Measurements from ENCODE around the gene RNF227. TPM values are rescaled to one million over a fixed set of nuclear protein-coding genes. Genes with fewer than 3 reads are reported as not detected.

RNF227 gene
- total and polyA plus RNA-seq, 2 experiments from 2014 or later = 0.42 to 1.4 TPM

DNA sequence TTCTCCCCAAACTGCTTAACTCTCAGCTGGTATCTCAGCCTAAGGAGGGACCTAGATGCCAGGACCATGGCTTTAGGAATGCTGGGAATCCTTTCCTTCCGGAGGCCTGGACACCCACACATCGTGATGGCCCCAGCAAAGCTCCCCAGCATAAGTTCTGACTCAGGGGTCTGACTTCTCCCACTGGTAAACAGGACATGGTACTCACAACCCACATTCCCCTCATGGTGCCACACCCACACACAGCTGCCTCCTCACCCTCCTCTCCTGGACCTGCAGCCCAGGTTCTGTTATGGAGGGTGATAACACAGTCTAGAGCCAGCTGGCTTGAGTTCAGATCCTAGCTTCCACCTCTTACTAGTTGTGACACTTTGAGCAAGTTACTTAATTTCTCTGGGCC lies 719 bp upstream of the RNF227 start (continued):
- TF ChIP-seq, protein P1, sequence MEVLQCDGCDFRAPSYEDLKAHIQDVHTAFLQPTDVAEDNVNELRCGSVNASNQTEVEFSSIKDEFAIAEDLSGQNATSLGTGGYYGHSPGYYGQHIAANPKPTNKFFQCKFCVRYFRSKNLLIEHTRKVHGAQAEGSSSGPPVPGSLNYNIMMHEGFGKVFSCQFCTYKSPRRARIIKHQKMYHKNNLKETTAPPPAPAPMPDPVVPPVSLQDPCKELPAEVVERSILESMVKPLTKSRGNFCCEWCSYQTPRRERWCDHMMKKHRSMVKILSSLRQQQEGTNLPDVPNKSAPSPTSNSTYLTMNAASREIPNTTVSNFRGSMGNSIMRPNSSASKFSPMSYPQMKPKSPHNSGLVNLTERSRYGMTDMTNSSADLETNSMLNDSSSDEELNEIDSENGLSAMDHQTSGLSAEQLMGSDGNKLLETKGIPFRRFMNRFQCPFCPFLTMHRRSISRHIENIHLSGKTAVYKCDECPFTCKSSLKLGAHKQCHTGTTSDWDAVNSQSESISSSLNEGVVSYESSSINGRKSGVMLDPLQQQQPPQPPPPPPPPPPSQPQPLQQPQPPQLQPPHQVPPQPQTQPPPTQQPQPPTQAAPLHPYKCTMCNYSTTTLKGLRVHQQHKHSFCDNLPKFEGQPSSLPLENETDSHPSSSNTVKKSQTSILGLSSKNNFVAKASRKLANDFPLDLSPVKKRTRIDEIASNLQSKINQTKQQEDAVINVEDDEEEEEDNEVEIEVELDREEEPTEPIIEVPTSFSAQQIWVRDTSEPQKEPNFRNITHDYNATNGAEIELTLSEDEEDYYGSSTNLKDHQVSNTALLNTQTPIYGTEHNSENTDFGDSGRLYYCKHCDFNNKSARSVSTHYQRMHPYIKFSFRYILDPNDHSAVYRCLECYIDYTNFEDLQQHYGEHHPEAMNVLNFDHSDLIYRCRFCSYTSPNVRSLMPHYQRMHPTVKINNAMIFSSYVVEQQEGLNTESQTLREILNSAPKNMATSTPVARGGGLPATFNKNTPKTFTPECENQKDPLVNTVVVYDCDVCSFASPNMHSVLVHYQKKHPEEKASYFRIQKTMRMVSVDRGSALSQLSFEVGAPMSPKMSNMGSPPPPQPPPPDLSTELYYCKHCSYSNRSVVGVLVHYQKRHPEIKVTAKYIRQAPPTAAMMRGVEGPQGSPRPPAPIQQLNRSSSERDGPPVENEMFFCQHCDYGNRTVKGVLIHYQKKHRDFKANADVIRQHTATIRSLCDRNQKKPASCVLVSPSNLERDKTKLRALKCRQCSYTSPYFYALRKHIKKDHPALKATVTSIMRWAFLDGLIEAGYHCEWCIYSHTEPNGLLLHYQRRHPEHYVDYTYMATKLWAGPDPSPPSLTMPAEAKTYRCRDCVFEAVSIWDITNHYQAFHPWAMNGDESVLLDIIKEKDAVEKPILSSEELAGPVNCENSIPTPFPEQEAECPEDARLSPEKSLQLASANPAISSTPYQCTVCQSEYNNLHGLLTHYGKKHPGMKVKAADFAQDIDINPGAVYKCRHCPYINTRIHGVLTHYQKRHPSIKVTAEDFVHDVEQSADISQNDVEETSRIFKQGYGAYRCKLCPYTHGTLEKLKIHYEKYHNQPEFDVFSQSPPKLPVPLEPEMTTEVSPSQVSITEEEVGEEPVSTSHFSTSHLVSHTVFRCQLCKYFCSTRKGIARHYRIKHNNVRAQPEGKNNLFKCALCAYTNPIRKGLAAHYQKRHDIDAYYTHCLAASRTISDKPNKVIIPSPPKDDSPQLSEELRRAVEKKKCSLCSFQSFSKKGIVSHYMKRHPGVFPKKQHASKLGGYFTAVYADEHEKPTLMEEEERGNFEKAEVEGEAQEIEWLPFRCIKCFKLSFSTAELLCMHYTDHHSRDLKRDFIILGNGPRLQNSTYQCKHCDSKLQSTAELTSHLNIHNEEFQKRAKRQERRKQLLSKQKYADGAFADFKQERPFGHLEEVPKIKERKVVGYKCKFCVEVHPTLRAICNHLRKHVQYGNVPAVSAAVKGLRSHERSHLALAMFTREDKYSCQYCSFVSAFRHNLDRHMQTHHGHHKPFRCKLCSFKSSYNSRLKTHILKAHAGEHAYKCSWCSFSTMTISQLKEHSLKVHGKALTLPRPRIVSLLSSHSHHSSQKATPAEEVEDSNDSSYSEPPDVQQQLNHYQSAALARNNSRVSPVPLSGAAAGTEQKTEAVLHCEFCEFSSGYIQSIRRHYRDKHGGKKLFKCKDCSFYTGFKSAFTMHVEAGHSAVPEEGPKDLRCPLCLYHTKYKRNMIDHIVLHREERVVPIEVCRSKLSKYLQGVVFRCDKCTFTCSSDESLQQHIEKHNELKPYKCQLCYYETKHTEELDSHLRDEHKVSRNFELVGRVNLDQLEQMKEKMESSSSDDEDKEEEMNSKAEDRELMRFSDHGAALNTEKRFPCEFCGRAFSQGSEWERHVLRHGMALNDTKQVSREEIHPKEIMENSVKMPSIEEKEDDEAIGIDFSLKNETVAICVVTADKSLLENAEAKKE (CRISPR knock-in tag; IDR thresholded peaks at IDR 0.05) = no peak
- TF ChIP-seq EZH2 (IDR thresholded peaks at IDR 0.05; ENCODE audit: low read depth, unreplicated experiment) (no peak), EZH2phosphoT487 (IDR thresholded peaks at IDR 0.05; ENCODE audit: unreplicated experiment) (no peak), ZNF114 (CRISPR knock-in tag; IDR thresholded peaks at IDR 0.05) (no peak), NANOG (IDR thresholded peaks at IDR 0.05; ENCODE audit: borderline replicate concordance) (no peak), ZNF331 (CRISPR knock-in tag; IDR thresholded peaks at IDR 0.05; ENCODE audit: low read depth) (no peak), JUNB (IDR thresholded peaks at IDR 0.05; ENCODE audit: unreplicated experiment) (no peak), STAT1 (IDR thresholded peaks at IDR 0.05; ENCODE audit: unreplicated experiment) (no peak)
- TF ChIP-seq, protein P2, sequence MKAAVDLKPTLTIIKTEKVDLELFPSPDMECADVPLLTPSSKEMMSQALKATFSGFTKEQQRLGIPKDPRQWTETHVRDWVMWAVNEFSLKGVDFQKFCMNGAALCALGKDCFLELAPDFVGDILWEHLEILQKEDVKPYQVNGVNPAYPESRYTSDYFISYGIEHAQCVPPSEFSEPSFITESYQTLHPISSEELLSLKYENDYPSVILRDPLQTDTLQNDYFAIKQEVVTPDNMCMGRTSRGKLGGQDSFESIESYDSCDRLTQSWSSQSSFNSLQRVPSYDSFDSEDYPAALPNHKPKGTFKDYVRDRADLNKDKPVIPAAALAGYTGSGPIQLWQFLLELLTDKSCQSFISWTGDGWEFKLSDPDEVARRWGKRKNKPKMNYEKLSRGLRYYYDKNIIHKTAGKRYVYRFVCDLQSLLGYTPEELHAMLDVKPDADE (IDR thresholded peaks at IDR 0.05) = no peak

DNA sequence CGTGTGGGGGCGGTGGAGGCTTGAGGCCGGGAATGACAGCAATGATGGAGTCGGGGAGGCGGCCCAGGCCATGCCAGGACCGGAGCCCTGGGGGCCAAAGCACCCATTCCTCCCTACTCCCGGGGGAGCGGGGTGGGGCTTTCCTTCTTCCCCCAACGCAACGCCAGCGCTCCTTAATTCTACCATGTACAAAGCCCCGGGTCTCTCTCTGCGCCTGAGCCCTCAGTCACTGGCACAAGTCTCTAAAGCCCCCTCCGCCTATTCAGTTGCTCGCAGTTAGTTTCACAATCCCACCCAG lies 245 bp upstream of the RNF227 start:
- H3K36me3 Mint-ChIP-seq (ENCODE audit: low read depth) = no peaks in the 10 kb centered on the region
- H3K27ac Mint-ChIP-seq = no peak overlapping the region
- Histone ChIP-seq H3K36me3 (ENCODE audit: insufficient read depth) (no peaks in the 10 kb centered on the region), H3K27ac (ENCODE audit: low read depth) (no peak overlapping the region), H3K4me1 (ENCODE audit: insufficient read depth) (no peaks in the 10 kb centered on the region), H3K4me2 (peak overlapping the region; percentile 75), H3K4me3 (peak overlapping the region; percentile 57), H4K20me1 (replicated peaks; ENCODE audit: insufficient read depth) (no peaks in the 10 kb centered on the region; the same call in 1 of the 2 replicates), H3K79me2 (replicated peaks; ENCODE audit: insufficient read depth) (no peaks in the 10 kb centered on the region), H3F3A (replicated peaks; ENCODE audit: low read depth) (peaks cover 4% of the 10 kb centered on the region; the same call in 1 of the 2 replicates), H2AFZ (peak overlapping the region; percentile 91), H3K27me3 (ENCODE audit: insufficient read depth) (peaks cover 66% of the 10 kb centered on the region), H3K9me2 (ENCODE audit: insufficient read depth) (no peaks in the 10 kb centered on the region)
- no peak for DNase-seq (ENCODE audit: low spot score)
- TF ChIP-seq POLR2AphosphoS5 (IDR thresholded peaks at IDR 0.05; ENCODE audit: low read depth) (no peak), JUNB (IDR thresholded peaks at IDR 0.05; ENCODE audit: unreplicated experiment) (no peak), EZH2 (IDR thresholded peaks at IDR 0.05; ENCODE audit: low read depth, unreplicated experiment) (peak; percentile 47)
- H3K9me3 Mint-ChIP-seq = peaks cover 11% of the 10 kb centered on the region
- ATAC-seq = no peak
- H3K4me1 Mint-ChIP-seq = peaks cover 12% of the 10 kb centered on the region
- H3K4me3 Mint-ChIP-seq = peak overlapping the region; percentile 62
- peaks cover 45% of the 10 kb centered on the region for H3K27me3 Mint-ChIP-seq (ENCODE audit: insufficient read depth, low read depth, poor library complexity)

Measured in GM23338 (cell line).